Measurements from ENCODE around the gene FSTL4.
"Not testable (repeated sequence)": the region's sequence is repeated elsewhere in the genome, so short reads cannot be mapped to it uniquely, and the experiment has no call there.

The FSTL4 gene

DNA sequence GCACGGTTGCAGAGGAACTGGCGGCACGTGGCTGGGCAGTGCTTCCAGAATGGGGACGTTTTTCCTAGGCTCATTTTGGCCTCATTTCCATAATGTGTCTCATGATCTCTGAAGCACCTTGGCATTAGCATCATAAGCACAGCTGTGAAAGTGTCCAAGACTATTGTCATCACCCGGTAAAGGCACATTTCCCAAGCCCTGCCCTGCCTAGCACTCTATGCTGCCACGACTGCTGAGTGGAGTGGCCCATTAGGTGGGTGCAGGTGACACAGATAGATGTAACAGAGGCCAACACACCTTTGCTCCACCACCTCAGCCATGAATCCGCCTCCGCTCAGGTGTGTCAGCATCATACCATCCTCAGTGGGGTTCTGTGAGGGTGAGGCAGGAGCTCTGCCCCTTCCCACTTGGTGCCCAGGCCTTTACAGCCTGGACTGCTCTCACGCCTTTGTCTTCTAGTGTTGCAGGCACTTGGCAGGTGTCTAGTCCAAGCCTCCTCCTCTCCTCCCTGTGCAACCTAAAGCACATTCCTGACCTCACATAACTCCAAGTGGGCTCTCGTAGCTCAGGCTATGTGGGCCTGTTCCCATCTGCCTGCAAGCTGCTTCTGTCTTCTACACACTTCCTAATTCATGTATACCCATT, 213.0 kb downstream of the FSTL4 start:
- DNase-seq: no peak

- no peak for DNase-seq
Observed at GRCh38 chr5:133398646-133399101, 213.7 kb downstream of the FSTL4 start.

DNA sequence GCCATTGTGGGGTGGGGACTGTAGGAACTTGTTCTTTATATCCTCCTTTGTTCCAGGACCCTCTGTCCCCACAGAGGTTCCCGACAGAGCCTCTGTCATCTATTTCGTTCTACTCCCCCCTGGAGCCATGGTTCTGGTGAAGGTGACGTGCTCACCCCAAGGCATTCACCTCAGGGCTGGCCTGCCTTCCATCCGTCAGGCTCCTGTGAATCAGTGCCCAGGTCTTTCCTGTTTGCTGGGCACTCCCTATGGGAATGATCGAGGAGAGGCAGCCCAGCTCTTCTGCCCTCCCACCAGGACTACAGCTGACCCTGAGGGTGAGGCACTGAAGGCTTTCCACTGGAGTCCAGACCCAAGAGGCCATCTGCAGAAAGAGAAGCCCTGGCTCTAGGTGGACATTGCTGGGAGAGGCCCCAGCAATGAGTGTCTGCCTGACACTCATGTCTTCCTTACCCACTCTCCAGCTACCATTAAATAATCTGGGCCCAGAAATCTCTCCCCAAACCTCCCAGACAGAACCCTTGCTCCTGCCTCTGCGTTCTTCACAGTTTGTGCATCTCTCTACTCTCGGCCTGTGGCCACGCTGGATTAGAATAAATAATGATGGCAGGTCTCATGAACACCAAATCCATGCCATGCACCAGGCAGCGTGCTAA, 214.2 kb downstream of the FSTL4 start:
- no peak for DNase-seq

DNA sequence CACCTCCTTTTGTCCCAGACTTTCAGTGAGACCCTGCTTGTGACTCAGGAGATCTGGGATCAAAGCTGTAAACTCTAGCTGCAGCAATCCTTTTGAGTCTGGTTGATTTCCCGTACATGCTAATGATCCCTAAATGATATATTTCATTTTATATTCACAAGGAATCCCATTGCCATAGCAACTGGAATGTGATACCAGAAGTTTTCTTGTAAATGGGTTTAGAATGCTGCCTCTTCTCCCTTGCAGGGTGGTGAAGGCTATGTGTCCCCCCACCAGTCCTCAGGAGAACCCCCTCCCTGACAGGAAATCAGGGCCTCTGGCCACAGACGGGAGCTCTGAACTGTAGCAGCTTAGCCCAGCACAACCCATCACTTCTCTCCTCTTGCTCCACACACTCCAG, 215.0 kb downstream of the FSTL4 start:
- no peak for DNase-seq

DNA sequence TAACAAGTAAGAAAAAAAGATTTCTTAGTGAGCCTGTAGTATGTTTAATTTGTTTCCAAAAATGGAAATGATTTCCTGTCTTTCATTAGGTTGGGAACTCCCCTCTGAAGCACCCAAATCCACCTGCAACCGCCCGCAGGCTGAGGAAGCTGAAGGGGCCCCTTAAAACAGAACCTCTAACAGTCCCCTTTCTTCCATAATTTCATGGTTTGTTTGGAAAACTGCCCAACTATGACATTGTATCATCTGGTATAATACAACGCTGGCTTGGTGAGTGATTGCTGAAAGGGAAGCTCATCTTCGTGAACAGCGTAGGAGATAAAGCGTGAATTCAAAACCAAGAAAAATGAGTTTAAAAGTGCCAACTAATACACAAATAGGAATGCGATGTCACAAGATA, 215.5 kb downstream of the FSTL4 start:
- no peak for DNase-seq

DNA sequence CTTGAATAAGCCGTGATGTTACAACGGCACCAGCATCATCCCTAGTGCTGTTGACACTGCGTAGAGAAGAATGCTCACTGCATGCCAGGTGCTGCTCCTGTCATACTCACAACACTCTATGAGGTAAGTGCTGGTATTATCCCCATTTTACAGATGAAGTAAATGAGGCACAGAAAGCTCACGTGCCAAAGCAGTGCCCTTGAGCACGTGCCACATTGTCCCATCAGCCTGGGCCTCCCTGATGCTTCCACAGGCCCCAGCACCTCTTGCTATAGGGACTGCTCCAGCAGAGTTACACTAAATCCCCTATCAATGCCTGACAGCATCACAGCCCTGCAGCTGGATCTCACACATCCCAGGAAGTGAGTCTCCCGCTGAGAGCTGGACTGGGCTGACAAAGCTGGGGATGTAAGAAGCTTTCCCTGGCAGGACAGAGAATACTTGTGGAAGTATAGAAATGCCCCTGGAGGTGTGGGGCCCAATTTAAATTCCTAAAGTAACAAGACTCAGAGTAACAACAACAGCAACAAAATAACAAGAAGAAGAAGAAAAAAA, 216.1 kb downstream of the FSTL4 start:
- no peak for DNase-seq

- DNase-seq: not testable (repeated sequence)
Observed at GRCh38 chr5:133395207-133395606, 217.1 kb downstream of the FSTL4 start.

GRCh38 chr5:133394477-133394817, 217.9 kb downstream of the FSTL4 start:
- not testable (repeated sequence) for DNase-seq

GRCh38 chr5:133393776-133394476, 218.4 kb downstream of the FSTL4 start:
- DNase-seq: no peak

DNA sequence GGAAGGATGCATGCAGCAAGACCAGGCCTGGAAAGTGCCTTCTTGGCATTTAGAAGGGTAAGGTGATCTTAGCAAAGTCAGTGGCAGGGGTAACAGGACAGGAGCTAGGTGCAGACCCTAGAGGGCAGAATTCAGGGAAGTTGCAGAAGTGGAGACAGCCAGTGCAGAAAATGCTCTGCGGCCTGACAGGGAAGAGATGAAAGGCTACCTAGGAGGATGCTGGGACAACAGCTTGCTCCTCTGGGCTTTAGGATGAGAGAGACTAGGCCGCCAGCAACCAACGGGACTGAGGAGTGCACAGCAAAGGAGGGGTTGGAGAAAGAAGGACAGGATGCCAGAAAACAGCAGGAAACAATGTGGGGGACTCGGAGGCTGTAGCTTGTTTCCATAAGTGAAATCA, 219.9 kb downstream of the FSTL4 start:
- no peak for DNase-seq

GRCh38 chr5:133391354-133392136, 220.8 kb downstream of the FSTL4 start:
- no peak for DNase-seq

GRCh38 chr5:133390416-133391353, 221.7 kb downstream of the FSTL4 start:
- no peak for DNase-seq

DNA sequence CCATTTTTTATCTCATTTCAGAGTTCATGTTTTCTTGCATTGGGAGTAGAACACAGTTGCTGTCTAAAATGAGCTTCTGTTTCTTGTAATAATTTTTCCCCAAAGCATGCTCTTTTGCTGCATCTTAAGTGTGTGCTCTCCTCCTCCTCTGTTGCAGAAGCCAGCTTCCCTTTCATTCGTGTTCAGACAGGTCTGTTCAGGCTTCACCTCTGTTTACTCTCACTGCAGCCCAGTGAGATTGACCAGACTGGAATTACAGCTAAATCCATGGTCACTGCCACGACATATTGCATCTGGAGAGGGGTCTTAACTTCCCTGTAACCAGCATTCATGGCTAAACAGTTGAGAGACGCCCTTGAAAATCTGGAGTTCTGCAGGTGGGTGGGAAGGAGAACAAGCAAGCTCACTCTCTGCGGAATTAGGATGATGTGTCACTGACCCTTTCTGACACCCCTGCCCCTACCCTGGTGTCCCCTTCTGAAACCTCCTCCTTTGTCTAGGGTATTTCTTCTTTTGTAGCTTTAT, 223.2 kb downstream of the FSTL4 start:
- no peak for DNase-seq

GRCh38 chr5:133387621-133388020, 224.7 kb downstream of the FSTL4 start:
- DNase-seq: no peak

DNA sequence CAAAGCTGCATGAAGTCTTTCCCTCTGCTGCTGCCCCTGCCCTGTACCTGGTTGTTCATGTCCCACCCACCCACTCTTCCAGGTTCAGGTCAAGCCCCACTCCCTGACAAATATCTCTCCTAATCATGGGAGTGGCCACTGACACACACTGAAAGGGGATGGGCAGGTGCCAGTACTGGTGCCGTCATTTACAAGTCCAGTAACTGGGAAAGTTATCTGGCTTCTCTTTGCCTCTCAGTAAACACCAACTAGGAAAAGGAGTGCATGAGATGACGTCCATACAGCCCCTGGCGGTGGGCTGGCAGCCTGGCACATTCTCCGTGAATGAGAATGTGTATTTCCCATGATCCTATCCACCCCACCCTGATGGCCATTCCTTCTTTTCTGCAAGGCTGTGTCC, 225.2 kb downstream of the FSTL4 start:
- DNase-seq: no peak

- no peak for DNase-seq
Observed at GRCh38 chr5:133386662-133387061, 225.7 kb downstream of the FSTL4 start.

DNA sequence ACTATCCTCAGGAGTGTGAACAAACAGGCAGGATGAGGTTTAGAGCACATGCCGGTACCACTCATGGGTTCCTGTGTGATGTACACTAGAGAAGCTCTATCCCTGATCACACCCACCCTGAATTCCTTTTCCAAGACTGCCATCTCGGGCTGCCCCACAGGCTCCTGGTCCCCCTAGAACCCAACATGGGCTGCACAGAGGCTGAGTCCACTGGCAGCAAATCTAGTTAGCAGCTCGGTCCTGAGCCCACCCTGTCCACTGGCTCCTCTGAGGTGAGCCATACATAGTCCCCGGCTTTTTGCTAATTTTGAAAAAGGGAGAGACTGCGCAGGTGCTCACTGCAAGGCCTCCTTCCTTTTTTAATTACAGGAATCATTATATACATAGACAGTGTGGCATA, 227.0 kb downstream of the FSTL4 start:
- no peak for DNase-seq

DNA sequence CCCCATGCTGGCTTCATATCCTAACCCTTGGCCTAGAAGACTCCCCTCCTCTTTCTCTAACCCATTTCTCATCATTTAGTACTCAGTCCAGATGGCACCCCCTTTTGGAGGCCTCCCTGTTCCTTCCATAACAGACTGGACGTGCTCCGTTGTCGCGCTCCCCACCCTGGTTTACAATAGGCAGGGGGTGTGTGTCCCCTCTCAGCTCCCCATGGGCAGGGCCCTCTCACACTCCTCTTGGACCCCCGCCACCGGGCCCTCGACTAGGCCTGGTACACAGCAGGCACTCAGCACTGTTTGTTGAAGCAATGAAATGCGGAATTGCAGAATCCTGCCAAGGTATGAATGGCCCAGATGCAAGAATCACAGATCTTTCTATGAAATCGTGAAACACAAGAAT, 227.4 kb downstream of the FSTL4 start:
- no peak for DNase-seq

- DNase-seq: no peak
Observed at GRCh38 chr5:133384120-133384855, 228.1 kb downstream of the FSTL4 start.

DNA sequence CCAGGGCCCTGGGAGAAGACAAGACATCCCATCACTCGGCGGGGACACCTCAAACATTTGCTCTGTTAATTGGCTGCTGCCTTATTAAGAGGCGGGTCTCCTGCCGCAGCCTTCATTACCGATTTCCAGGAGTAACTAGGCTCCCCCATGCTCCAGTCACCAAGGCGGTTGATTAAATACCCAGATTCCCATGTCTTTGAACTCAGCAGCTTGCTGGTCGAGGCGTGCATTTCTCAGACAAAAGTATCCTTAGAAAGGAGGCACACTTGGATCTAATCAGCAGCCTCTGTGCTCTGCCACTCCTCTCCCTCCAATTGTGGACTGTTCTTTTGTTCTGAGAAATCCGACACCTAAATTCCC, 228.8 kb downstream of the FSTL4 start:
- no peak for DNase-seq
